GM21723 (cell line): ENCODE data around the gene SPRTN.

ENCODE experiments used
- ATAC-seq: cut with Tn5 transposase; IDR thresholded peaks from one replicate; pipeline ENCODE4 v1.9.1; 2021; ENCODE audit warnings: mild to moderate bottlenecking, moderate library complexity; ENCODE audit not compliant: unreplicated experiment

Gene SPRTN

DNA sequence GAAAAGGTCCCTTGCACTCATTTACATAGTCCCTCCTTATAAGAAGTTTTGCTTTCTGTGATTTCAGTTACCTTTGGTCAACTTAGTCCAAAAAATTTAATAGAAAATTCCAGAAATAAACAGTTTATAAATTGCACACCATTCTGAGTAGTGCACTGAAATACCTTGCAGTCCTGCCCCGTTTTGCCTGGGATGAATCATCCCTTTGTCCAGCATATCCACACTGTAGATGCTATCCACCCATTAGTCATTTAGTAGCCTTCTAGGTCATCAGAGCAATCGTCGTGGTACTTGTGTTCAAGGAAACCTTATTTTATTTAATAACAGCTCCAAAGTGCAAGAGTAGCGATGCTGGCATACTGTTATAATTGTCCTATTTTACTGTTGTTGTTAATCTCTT, 38.0 kb downstream of the SPRTN start:
- no peak for ATAC-seq

DNA sequence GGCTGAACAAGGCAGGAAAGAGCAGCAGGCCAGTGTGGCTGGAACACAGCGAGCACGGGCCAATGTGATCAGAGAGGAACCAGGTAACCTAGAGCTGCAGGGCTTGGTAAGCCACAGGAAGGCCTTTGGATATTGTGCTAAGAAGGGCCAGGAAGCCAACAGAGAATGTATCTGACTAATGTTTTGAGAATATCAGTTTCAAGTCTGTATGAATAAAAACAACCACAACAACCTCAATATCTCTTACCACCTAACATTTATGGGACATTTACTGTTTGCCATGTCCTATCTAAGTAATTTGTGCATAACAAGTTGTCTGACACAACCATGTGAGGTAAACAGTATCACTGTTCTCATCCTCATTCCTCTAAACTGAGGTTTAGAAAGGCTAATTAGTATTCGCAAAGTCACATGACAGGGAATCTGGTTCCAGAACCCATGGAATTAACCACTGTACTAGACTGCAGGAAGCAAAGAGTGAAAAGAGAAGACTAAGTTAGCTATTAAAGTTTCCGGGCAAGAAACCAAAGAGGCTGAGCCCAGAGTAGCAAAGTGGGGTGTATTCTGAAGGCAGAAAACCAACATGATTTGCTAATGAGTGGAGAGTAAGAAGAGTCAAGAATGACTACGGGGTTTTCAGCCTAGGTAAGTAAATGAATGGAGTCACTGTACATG, 38.9 kb downstream of the SPRTN start:
- peak; percentile 58 for ATAC-seq

DNA sequence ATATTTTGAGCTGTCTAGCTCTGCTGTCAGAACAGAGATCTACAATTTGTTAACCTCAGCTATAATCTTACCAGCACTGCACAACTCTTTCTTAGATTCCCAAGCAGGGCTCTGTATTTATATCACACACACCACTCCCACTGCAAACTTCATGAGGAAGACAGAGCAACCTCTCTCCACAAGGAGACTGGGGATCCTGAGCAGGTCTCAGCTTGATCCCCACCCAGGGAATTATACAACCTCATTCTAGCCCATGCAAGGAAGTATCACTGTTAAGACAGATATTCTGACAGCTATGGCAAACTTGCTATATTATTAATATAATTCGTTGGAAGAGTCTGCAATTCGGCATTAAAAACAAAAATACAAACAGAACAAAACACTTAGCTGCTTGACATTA, 43.6 kb downstream of the SPRTN start:
- ATAC-seq = no peak

DNA sequence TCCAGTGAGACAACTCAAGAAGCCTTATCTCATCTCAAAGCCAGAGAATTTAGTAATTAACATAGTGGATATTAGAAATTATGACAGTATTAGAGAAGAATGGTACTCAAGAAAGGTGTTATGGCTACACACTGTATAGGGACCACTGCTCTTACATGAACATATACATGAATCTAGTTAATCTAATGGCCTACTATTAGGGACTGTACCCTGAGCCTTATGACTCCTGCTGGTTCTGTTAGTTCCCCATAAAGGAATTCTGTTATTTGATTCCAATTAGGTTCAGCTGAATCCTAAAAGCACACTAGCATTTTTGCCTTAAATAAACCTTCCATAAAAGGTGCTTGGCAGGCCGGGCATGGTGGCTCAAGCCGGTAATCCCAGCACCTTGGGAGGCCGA, 44.3 kb downstream of the SPRTN start:
- ATAC-seq = no peak

DNA sequence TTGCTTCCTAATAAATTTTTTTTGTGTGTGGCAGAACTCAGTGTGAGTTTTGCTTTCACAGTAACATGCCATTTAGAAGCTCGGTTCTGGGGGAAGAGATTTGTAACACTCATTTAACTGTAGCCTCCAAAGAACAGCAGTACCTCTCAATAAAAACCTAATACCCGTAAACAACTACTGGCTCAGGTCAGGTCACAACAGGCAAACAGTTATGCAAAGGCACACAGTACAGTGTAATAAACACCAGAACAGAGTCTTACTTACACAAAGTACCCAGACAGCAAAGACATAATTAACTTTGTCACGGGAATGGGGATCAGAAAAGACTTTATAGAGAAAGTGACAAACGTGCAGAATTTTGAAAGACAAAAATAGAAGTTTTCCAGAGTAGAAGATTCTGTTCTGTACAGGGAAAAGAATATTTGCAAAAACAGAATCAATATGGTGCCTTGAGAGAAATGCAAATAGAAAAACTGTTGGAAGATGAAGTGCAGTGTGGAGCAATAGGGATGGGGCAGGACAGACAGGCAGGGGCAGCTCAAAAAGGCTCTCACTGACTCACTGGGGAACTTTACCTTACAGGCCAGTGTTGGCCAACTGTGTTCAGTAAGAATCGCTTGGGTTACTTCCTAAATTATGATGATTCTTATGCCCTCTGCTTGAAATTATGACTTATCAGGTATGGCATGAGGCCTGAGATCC, 45.2 kb downstream of the SPRTN start:
- ATAC-seq = no peak

DNA sequence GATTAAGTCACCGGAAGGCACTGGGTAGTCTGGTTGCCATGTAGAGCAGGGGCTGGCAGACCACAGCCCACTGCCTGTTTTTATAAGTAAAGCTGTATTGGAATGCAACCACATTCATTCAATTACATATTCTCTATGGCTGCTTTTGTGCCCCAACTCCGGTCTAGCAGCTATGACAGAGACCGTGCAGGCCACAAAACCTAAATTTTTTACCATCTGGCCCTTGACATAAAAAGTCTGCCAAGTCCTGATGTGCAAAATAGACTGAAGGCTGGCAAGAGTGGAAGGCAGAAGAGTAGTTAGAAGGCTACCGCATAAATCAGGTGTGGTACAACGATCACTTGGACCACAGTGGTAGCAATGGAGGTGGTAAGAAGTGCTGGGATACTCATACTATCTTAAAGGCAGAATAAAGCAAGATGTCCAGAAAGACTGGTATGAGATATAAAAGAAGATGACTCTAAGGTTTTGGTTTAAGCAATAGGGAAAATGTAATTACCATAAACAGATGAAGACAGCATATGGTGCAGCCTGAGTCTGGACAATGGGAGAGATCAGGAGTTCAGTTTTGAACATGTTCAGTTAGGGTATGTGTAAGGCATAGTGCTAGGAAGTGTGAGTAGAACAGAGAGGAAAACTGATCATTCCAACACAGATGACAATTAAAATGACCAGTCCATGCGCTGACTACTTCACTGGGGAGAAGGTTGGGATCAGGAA, 46.8 kb downstream of the SPRTN start:
- no peak for ATAC-seq

DNA sequence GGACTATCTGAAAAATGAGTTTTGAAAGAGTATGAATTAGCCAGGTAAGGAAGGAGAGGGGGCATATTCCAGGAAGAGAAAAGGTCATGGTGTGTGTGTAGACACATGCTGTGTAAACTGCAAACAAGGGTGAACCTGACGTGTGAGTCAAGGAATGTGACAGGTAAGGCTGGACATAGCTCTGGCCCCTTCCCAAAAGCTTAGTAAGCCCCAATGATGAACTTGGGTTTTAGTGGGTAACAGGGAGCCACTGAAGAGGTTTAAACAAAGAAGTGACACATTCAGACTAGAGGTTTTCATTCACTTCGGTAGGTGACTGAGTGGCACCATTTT, 47.3 kb downstream of the SPRTN start:
- no peak for ATAC-seq

DNA sequence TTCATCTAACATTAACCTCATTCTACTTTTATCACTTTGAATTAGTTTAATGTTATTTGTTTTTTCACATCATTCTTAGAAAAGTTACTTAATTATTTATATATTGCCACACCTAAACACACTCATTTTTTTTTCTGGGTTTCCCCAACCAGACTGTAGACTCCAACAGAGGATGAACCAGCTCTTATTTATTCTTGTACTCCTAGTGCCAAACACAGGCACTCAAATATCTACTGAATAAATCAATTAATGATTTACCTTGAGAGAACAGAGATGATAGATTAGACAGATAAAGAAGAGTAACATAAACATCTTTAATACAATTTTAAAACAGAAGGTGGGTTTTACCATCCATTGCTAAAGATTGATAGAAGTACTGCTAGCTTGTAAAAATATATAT, 48.4 kb downstream of the SPRTN start:
- no peak for ATAC-seq

DNA sequence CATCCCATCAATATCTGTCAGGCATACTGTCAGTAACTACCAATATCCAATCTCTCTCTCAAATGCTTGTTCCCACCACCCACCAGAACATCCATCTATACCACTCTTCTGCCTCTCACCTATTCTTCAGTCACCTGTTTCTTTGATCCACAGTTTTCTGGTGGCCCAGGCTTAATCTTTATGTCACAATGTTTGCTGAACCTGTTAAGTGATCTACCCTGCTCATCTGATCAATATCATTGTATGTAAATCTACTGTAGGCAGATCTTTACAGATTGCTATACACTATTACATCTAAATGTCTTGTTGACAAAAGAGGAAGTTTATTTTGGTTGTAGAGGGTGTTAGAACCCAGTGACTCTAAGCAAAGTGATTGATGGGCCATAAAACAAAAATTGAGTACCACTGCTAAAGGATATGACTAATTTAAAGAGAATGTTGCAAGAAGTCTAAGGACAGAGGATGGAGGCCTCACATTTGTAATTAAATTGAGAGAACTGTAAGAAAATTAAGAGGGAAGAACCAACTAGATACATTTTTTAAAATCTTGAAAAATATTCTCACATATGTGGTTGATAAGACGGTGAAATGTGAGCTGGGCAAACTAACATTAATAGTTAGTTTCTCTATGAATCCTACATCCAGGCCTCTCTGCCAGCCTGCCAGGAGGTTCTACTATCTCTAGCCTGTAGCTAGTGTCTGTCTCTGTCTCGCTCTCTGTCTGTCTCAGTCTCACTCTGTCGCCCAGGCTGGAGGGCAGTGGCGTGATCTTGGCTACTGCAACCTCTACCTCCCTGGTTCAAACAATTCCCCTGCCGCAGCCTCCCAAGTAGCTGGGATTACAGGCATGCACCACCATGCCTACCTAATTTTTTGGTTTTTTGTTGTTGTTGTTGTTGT, 49.9 kb downstream of the SPRTN start:
- ATAC-seq = no peak

DNA sequence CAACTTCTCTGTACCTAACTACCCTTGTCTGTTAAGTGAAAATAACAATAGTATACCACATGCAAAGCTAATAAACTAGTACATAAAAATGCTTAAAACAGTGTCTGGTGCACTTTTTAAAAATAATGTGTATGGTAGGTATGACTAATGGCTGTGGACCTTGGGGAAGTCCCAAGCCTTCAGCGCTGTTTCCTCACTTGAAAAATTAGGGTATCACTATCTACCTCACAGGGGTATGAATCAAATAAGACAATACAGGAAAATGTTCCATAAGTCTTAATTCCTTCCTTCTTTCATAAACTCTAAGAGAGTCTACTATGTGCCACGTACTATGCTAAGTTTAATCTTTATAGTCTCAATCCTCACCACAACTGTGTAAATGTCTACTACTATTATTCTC, 52.0 kb downstream of the SPRTN start:
- ATAC-seq = no peak

DNA sequence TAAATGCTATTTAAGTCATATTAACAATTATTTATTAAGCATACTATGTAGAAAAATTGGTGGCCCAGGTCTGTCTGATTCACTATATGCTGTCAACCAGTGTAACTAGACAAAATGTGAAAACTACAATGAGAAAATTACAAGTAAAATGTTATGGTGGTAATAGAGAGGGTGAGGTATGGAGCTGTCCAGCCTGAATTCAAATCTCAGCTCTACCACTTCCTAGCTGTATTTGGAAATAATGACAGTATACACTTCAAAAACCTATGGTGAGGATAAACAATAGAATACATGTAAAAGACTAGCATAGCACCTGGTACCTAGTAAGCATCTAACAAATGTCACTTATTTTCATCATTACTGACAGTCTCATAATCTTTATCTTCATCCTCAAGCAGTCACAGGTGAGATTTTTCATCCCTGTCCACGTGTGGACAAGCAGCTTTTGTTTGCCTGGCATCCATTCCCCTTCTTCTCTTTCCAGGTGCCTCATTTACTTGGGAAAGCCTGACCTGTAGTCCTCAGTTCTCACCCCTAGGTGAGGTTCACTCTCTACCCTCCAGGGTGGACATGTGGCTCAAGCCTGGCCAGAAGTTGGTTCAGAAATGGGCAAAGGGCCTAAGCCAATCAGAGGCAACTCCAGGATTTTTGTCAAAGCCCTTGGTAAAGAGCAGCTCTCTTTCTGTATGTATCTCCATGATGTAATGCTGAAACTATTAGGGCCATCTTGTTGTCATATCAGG, 54.5 kb downstream of the SPRTN start:
- no peak for ATAC-seq

DNA sequence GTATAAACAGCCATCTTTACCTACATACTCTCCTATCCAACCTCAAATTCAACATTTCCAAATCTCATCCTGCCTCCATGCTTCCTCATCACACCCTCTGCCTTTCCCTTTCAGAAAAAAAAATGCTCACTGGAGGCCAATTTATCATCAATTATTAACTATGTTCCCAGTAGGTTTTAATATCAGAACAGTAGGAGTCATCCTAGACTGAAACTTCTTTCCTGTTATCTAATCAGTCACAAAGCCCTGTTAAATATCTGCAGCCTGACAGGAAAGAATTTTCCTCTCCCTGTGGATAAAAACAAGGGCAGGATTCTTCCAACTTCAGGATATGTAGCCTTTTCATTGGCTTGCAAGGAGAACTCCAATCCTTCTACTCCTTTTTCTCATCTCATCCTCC, 55.6 kb downstream of the SPRTN start:
- no peak for ATAC-seq

DNA sequence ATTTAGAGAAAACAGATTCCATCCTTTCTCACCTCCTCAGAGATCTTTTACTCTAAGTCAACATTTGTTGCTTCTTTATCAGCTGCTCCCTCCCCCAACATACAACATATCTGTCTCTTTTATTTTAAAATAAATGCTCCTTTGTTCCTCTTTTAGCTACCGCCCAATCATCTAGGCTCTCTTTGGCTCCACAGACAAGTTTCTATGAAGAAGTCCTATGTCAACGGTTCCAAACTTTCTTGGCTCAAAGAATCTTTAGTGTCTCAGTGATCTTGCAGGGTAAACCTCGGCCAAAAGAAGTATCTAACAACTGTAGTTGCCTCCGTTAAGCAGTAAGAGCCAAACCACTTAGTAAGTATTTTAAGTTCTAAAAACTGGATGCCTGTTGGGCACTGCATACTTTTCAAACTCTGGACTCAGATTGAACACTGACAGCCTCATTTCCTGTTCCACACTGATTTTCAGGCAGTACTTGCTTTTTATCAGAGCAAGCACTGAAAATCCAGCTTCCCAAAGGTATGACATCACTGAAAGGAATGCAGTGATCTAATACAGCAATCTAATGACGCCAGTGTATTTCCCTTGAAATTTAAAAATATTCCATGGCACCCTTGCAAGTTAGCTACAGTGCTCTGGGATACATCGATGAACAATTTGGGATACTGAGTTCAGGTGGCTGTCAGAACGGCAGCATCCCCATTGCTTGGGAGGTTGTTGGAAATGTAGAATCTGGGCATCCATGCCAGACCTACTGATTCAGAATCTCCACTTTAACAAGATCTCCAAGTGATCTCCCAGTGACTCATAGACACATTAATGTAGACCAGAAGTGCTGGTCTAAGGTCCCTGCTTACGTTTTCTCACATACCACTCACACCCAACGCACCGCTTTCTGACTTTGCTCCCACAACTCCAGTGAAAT, 57.2 kb downstream of the SPRTN start:
- no peak for ATAC-seq

DNA sequence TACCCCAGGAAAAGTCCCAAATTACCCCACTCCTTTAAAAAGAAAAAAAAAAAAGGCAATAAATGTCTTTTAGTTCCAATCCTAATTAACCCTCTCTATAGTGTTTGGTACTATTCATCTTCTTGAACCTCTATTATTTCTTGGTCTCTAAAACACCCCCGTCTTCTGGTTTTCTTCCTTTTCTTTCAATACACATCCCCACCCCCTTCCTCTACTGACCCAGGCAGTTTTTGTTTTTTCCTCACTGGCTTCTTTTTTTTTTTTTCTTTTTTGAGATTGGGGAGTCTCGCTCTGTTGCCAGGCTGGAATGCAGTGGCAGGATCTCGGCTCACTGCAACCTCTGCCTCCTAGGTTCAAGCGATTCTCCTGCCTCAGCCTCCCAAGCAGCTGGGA, 57.9 kb downstream of the SPRTN start:
- ATAC-seq = no peak

DNA sequence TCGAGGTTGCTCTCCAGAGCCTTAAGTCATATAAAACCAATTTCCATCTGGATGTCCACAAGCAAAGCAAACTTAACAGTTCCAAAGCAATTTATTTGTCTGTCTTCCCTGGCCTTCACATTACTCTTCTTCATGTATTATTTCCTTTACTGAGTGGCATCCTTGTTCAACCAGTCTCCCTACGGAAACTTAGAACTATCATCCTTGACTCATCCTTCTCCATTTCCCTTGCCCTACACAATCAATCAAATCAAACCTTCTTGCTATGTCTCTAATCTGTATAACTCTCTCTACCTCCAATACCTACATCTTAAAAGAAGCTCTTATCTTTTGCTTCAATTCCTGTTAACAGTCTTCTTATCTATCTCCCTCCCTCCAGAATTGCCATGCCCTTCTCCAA, 58.5 kb downstream of the SPRTN start:
- no peak for ATAC-seq

DNA sequence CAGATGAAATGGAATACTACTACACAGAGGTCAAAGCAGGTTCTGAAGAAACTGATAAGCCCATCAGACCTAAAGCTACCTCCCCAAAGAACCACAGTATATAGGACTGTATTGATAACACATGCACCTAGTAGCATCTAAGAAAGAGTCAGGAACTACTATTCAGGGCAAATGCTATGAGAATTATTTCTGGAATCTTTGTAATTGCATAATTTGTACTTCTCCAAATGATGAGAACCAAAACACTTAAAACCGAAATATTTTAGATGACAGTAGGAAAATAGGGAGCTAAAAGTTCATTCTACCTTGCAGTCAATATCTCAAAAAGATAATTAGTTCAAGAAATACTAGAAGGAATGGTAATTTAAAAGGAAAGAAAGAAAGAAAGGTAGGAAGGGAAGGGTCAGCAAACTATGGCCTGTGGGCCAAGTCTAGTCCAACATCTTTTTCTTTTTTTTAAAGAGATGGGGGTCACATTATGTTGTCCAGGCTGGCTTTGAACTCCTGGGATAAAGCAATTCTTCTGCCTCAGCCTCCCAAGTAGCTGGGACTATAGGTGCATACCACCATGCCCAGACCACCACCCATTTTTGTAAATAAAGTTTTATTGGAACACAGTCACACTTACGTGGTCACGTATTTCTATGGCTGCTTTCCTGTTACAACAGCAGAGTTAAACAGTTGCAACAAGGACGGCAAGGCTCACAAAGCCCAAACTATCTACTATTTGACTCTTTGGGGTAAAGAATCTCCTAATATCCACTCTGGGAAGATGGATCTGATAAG, 60.0 kb downstream of the SPRTN start:
- no peak for ATAC-seq

DNA sequence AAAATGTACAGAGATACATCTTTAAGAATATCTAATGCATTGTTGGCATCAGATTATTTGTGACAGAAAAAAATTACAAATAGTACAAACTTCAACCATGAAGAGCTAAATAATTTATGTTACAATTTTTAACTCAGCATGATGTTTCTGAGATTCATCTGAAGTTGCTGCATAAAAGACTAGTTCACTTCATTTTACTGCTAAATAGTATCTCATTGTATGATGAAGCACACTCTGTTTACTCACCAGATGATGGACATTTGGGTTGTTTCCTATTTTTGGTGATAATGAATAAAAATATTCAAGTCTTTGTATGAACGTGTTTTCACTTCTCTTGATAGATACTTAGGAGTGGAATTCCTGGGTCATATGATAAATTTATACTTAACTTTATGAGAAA, 63.4 kb downstream of the SPRTN start:
- no peak for ATAC-seq

DNA sequence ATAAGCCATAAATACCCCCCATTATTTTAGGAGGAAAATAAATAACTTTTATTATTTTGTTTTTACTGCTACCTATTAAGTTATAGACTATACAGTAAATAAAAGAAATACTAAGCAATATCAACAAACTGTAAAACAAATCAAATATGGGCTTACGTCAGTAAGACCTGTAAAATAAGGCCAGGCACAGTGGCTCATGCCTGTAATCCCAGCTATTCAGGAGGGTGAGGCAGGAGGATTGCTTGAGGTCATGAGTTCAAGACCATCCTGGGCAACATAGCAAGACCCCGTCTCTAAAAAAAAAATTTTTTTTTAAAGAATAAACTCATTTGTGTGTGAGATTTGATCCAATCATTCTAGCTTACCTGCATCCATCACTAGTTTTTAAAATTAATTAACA, 66.2 kb downstream of the SPRTN start:
- no peak for ATAC-seq
